Left cardiac atrium (tissue), 4 donors: ENCODE results near the gene ZBTB16. TPM values are rescaled to one million over a fixed set of nuclear protein-coding genes. Genes with fewer than 3 reads are reported as not detected.
A peak's percentile ranks its signal among the peaks of the same experiment; 100 is the strongest.

ENCODE experiments used
- ATAC-seq, 2 donors: fragments of 200-7000 bp; cut with Tn5 transposase; one replicate each; pipeline ENCODE4 v1.9.1; 2020; ENCODE audit warnings: mild to moderate bottlenecking in 2 of 2, moderate library complexity in 2 of 2
- DNase-seq: peaks from one replicate; pipeline ENCODE4 v3.0.0-alpha.2; 2020
- intact Hi-C, 2 donors: fragments of 100-400 bp; cut with DNase I; formaldehyde crosslinking; loops; one replicate each; pipeline versions ENCODE4 v1.14.1 to v1.15.1; 2022 to 2023
- total RNA-seq, 2 donors: library from RNA; stranded (reverse); fragmentation: NEBNext Ultra II Directional; extraction: Animal tissue kit (Norgen Biotek cat#: 25700); gene quantifications; one replicate each; pipeline ENCODE4 v1.2.1, GENCODE V29; 2021
- donor health status: DM: no; HTN: yes; CAD: no.
- donor health status: DM: no; HTN: yes; CAD: no; lungs with severe emphysema.
- donor health status: DM: yes; HTN: yes; CAD: no.
- donor health status: Dilated cardiomyopathy.

Gene ZBTB16
- total RNA-seq, 2 donors from 2014 or later = 65.2 to 79.5 TPM

DNA sequence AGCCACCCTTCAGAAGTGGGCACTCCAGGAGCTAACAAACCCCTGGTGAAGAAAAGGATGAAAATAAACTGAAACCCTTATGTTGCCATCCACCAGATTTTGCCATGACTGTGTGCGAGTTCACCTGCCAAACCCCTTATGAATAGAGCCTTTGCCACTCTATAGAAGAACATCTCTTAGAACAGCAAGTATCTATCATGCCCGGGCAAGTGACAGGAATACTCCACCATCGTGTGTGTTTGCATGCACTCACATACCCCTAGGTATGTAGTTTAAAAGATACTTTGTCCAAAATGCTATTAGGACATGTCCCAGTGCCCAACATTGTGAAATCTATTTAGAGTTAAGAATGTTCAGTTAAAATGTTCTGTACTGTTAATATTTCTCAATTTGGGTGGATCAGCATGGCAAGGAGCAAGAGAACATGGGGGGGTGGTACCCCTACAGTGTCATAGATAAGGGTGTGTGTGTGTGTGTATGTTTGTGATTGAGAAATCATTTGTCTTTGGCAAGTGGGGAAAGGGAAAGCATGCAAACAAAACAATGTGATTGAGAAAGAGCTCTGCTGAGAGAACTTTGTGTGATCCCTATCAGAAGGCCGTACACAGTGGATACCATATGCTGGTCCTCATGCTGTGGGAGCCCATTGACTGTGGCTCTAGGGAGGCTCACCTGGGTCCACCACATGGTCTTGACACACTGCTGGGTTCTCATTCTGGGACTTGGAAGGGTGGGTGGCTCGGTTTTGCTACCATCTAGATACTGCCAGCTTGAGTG, 94.9 kb downstream of the ZBTB16 start:
- no peak for DNase-seq
- intact Hi-C loops = no loop called here

GRCh38 chr11:114155116-114155515, 95.6 kb downstream of the ZBTB16 start:
- no peak for DNase-seq
- intact Hi-C loops = no loop called here
- no peak for ATAC-seq

More for the DNA sequence above, 94.9 kb downstream of the ZBTB16 start:
- ATAC-seq = peak; percentile 45 to 54

GRCh38 chr11:114156131-114156581, 96.6 kb downstream of the ZBTB16 start:
- ATAC-seq (no peak), DNase-seq (no peak)
- intact Hi-C loops = no loop called here

DNA sequence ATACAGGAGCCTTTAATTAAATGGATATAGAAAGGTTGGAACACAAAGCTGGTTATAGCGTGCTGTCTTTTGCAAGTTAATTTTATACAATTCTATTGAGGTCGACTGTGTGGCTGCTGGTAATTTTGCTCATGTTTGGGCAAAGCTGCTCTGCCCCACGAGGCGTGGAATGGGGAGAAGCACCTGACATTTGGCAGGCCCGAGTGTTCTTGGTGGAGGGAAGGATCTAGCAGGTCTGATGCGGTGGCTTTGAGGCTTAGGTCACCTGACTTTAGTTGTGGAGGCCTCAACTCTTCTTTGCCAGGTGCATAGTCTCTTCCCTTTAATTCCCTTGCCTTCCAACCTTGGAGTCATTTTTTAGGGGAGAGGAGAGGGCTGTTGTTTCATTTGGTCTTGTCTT, 97.3 kb downstream of the ZBTB16 start:
- no peak for ATAC-seq
- no peak for DNase-seq
- intact Hi-C loops = no loop called here

GRCh38 chr11:114157476-114158050, 98.1 kb downstream of the ZBTB16 start:
- ATAC-seq (no peak), DNase-seq (no peak)
- intact Hi-C loops = no loop called here

DNA sequence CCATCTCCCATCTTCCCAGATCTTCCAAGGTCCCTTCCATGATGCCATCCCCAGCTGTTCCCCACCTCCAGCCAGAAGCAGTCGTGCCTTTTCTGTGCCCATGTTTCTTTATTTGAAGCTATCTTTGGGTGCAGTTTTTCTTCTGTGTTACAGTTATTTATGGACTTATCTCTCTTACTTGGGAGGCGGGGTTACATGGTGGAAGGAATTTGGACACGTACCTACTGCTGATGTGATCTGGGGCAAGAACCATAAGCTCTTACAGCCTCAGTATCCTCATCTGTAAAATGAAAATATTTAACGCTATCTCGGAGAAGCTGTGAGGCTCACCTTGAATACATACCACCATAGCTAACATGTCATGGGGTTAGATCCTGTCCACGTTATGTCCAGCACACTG, 98.9 kb downstream of the ZBTB16 start:
- DNase-seq (no peak), ATAC-seq (no peak)
- intact Hi-C loops = no loop called here

GRCh38 chr11:114158886-114159285, 99.4 kb downstream of the ZBTB16 start:
- DNase-seq (no peak), ATAC-seq (no peak)
- intact Hi-C loops = no loop called here

DNA sequence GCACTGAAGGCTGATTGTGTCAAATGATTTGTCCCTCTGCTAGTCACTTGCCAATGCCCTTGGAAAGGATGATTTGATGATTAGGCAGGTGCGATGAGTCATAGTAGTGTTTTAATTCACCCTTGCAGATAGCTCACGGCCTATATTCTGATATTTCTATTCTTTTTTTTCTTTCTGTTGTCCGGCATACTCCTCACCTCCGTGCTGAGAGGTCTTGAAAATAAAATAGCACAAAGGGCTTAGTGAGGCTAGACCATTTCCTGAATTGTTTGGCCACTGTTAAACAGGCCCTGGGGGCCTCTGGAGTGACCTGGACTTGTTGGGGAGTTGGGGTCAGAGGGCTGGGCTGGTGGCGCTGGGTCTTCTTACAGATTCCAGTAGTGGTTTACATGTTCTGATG, 99.8 kb downstream of the ZBTB16 start:
- DNase-seq (no peak), ATAC-seq (no peak)
- intact Hi-C loops = no loop called here

DNA sequence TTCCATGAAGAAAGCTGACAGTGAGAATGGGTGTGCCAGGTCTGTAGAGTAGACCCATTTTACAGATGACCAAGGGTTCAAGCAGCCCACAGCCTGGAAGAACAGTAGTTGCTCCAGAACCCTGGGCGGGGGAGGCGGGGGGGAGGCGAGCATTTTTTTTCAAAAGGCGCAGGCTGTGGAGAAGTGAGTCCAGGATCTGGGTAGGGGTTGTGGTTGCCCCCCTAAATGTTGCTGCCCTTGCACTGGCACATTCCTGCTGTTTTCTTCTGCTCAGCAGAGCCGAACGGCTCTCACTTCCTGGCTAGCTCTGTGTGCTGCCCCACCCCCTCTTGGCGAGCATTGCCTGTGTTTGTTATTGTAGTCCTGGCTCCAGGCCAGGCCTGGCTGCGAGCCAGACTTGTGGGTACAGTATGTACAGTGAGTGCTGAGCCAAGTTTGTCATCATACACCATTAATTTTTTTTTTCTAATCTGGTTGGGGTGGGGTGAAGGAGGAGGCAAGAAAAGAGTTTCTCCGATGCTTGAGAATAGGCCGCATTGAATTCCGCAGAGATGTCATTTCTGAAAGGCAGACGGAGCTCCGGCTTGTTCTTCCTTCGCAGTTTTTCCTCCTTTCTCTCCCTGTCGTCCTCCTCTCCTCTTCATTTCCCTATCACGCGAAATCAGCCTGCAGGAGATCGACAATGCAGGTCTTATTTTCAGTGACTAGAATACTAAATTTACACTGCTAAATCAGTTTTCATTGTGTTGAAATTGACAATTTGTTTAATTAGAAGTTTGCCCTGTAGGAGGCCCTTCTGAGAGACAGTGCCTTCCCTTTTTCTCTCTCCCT, 100.5 kb downstream of the ZBTB16 start:
- intact Hi-C loops = loop anchor here in 1 of 2 donors (5.0 kb wide), 1 partner anchor 88 kb away; no protein-coding TSS in a partner anchor
- DNase-seq (peak; percentile 99), ATAC-seq (peak; percentile 79 to 84)

DNA sequence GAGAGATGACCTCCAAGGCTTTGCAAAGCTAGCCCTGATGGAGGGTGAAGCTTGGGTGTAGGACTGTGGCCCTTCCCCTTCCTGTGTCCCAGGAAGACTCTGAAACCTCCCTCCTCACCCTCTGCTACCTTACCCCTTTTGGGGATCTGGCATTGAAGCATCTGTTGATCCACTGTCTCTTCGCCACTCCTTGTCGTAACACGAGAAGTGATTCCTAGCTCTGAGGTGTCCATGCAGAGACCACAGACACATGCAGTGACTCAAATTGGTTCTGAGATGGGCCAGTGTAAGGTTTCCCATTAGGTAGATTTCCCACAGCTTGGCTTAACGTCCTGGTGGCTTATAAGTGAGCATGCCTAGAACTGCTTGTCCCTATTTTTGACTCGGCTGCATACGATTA, 101.4 kb downstream of the ZBTB16 start:
- no peak for DNase-seq
- ATAC-seq = no peak
- intact Hi-C loops = loop anchor here in 1 of 2 donors (5.0 kb wide), 1 partner anchor 89 kb away; no protein-coding TSS in a partner anchor

DNA sequence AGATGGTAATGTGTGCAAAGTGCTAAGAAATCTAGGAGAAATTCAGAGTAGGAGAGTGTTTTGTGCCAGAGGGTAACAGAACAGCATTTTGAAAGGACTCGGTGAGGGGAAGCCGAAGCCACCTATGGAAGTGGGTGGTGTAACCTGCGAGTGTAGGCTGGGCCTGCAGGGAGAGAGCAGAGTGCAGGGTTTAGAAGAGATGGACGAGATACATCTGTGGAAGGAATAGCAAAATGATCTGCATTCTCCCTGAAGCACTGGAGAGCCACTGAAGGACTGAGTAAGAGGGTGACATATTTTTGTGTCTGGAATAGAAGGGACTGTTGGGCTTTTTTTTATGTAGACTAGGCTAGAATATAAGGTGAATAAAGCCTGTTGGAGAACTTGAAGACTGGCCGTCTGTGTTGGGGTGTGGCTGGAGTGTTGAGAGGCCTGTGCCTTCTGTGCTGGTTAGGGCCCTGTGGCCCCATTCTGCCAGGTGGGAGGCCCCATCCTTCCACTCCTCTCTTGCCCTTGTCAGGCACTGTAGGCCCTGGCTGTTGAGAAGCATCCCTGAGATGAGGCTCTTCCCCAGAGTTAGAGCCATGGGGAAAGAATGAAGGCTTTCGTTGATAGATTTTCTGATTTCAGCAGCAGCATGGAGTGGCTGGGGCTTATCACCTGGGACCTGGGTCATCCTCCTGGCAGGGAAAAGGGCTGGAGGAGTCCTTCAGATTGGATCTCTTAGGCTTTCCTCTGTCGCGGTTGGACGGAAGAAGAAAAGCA, 102.2 kb downstream of the ZBTB16 start:
- DNase-seq = no peak
- intact Hi-C loops = loop anchor here in 1 of 2 donors (2.0 to 5.0 kb wide), 2 partner anchors 17 to 89 kb away; no protein-coding TSS in a partner anchor
- no peak for ATAC-seq

- ATAC-seq = peak; percentile 80 to 81
- intact Hi-C loops = loop anchor here in 1 of 2 donors (2.0 to 5.0 kb wide), 2 partner anchors 16 to 90 kb away; no protein-coding TSS in a partner anchor
- peak; percentile 89 for DNase-seq
Measured at GRCh38 chr11:114162719-114163123, 103.2 kb downstream of the ZBTB16 start.

GRCh38 chr11:114163229-114163631, 103.7 kb downstream of the ZBTB16 start:
- DNase-seq = no peak
- intact Hi-C loops = loop anchor here in 1 of 2 donors (2.0 to 5.0 kb wide), 2 partner anchors 16 to 91 kb away; no protein-coding TSS in a partner anchor
- peak in 1 of 2 donors; percentile 4 for ATAC-seq

GRCh38 chr11:114163830-114164401, 104.4 kb downstream of the ZBTB16 start:
- no peak for DNase-seq
- ATAC-seq = peak in 1 of 2 donors; percentile 3
- intact Hi-C loops = loop anchor here in 1 of 2 donors (2.0 to 5.0 kb wide), 2 partner anchors 15 to 92 kb away; no protein-coding TSS in a partner anchor

- no peak for ATAC-seq
- intact Hi-C loops = loop anchor here in 1 of 2 donors (5.0 kb wide), 1 partner anchor 92 kb away; no protein-coding TSS in a partner anchor
- no peak for DNase-seq
Measured at GRCh38 chr11:114164546-114164945, 105.0 kb downstream of the ZBTB16 start.

- DNase-seq = no peak
- intact Hi-C loops = no loop called here
- ATAC-seq = no peak
Measured at GRCh38 chr11:114165326-114166230, 106.1 kb downstream of the ZBTB16 start.

- DNase-seq (no peak), ATAC-seq (no peak)
- intact Hi-C loops = no loop called here
Measured at GRCh38 chr11:114166362-114166761, 106.9 kb downstream of the ZBTB16 start.
